HEK293 (cell line): ENCODE data around the gene TEC.

Experiments
- CTCF ChIA-PET: fragments of 350-600 bp; formaldehyde crosslinking; extraction: SDS; loops from one replicate; lab custom pipeline; 2021; ENCODE audit warnings: antibody characterized with exemption; lab: Yijun Ruan, JAX
- POLR2A ChIA-PET: fragments of 300-600 bp; formaldehyde crosslinking; extraction: SDS; loops from one replicate; lab custom pipeline; 2020; ENCODE audit warnings: antibody characterized with exemption, inconsistent platforms; lab: Yijun Ruan, JAX
- H3K27ac ChIP-seq: fragments of 200-500 bp; sonication (Bioruptor generic); 2 replicates; pipeline ENCODE4 v1.5.1; 2014; ENCODE audit warnings: low read depth, low read length, control low read depth, inconsistent platforms; ENCODE audit errors: extremely low read depth
- H3K36me3 ChIP-seq, 2 experiments: fragments of 200-500 bp in 1 of 2; sonication (Bioruptor generic) in 1 of 2; 1 replicate in 1 of 2; 2 replicates in 1 of 2; pipeline ENCODE4 v1.5.1; 2014 to 2017; ENCODE audit warnings: inconsistent platforms in 2 of 2, low read length in 2 of 2; ENCODE audit not compliant: control insufficient read depth in 2 of 2, insufficient read depth in 1 of 2
- H3K4me1 ChIP-seq: fragments of 200-500 bp; sonication (Bioruptor generic); 2 replicates; pipeline ENCODE4 v1.5.1; 2014; ENCODE audit warnings: mild to moderate bottlenecking, low read length, inconsistent platforms; ENCODE audit not compliant: control insufficient read depth, insufficient read depth
- H3K4me3 ChIP-seq: 2 replicates; pipeline ENCODE4 v1.5.1; 2011; ENCODE audit warnings: low read depth, mild to moderate bottlenecking, control low read depth, low read length, moderate library complexity
- H3K9me3 ChIP-seq: fragments of 200-500 bp; sonication (Bioruptor generic); 2 replicates; pipeline ENCODE4 v1.5.1; 2014; ENCODE audit warnings: low read depth, low read length, inconsistent platforms; ENCODE audit not compliant: control insufficient read depth, insufficient read depth
- BCL11B ChIP-seq: fragments of 450-650 bp; formaldehyde crosslinking; IDR thresholded peaks from 2 replicates; pipeline ENCODE4 v1.5.1; 2016; ENCODE audit warnings: low read depth, missing biosample characterization, missing genetic modification characterization
- GFI1B ChIP-seq: fragments of 450-650 bp; formaldehyde crosslinking; IDR thresholded peaks from 2 replicates; pipeline ENCODE4 v1.5.1; 2016; ENCODE audit warnings: missing biosample characterization, missing genetic modification characterization
- PRDM6 ChIP-seq: fragments of 450-650 bp; formaldehyde crosslinking; IDR thresholded peaks from 2 replicates; pipeline ENCODE4 v1.5.1; 2017; ENCODE audit warnings: missing biosample characterization, missing genetic modification characterization
- REPIN1 ChIP-seq: fragments of 450-650 bp; formaldehyde crosslinking; IDR thresholded peaks from 2 replicates; pipeline ENCODE4 v1.5.1; 2017; ENCODE audit warnings: missing biosample characterization, missing genetic modification characterization, low read depth
- ZBTB17 ChIP-seq: fragments of 450-650 bp; formaldehyde crosslinking; IDR thresholded peaks from 2 replicates; pipeline ENCODE4 v1.5.1; 2016; ENCODE audit warnings: missing biosample characterization, missing genetic modification characterization
- ZBTB21 ChIP-seq: fragments of 450-650 bp; formaldehyde crosslinking; IDR thresholded peaks from 2 replicates; pipeline ENCODE4 v1.5.1; 2017; ENCODE audit warnings: missing biosample characterization, missing genetic modification characterization
- ZEB2 ChIP-seq: fragments of 450-650 bp; formaldehyde crosslinking; IDR thresholded peaks from 2 replicates; pipeline ENCODE4 v1.5.1; 2016; ENCODE audit warnings: missing biosample characterization, missing genetic modification characterization
- ZFP69B ChIP-seq: fragments of 450-650 bp; formaldehyde crosslinking; IDR thresholded peaks from 2 replicates; pipeline ENCODE4 v1.5.1; 2016; ENCODE audit warnings: missing biosample characterization, missing genetic modification characterization
- ZNF10 ChIP-seq: fragments of 450-650 bp; formaldehyde crosslinking; IDR thresholded peaks from 2 replicates; pipeline ENCODE4 v1.5.1; 2017; ENCODE audit warnings: missing biosample characterization, missing genetic modification characterization
- ZNF274 ChIP-seq, 2 experiments: fragments of 200-500 bp in 1 of 2; fragments of 450-650 bp in 1 of 2; sonication (Bioruptor generic) in 1 of 2; formaldehyde crosslinking in 1 of 2; IDR thresholded peaks; 2 replicates each; pipeline versions ENCODE4 v1.5.1 to v1.6.1; 2014 to 2016; ENCODE audit warnings: borderline replicate concordance in 1 of 2, inconsistent platforms in 1 of 2, low read length in 1 of 2, missing biosample characterization in 1 of 2, missing genetic modification characterization in 1 of 2
- ZNF423 ChIP-seq: fragments of 450-650 bp; formaldehyde crosslinking; IDR thresholded peaks from 2 replicates; pipeline ENCODE4 v1.5.1; 2016; ENCODE audit warnings: missing biosample characterization, missing genetic modification characterization
- ZNF544 ChIP-seq: fragments of 450-650 bp; formaldehyde crosslinking; IDR thresholded peaks from 2 replicates; pipeline ENCODE4 v1.5.0; 2017; ENCODE audit warnings: missing biosample characterization, missing genetic modification characterization
- ZNF585B ChIP-seq: fragments of 450-650 bp; formaldehyde crosslinking; IDR thresholded peaks from 2 replicates; pipeline ENCODE4 v1.5.1; 2016; ENCODE audit warnings: missing biosample characterization, missing genetic modification characterization
- ZNF623 ChIP-seq: fragments of 450-650 bp; formaldehyde crosslinking; IDR thresholded peaks from 2 replicates; pipeline ENCODE4 v1.5.1; 2016; ENCODE audit warnings: missing biosample characterization, missing genetic modification characterization
- ZNF654 ChIP-seq: fragments of 450-650 bp; formaldehyde crosslinking; IDR thresholded peaks from 2 replicates; pipeline ENCODE4 v1.5.1; 2016; ENCODE audit warnings: low read depth, missing biosample characterization, missing genetic modification characterization
- ZSCAN16 ChIP-seq: fragments of 450-650 bp; formaldehyde crosslinking; IDR thresholded peaks from 2 replicates; pipeline ENCODE4 v1.5.1; 2016; ENCODE audit warnings: missing biosample characterization, missing genetic modification characterization

Gene TEC

DNA sequence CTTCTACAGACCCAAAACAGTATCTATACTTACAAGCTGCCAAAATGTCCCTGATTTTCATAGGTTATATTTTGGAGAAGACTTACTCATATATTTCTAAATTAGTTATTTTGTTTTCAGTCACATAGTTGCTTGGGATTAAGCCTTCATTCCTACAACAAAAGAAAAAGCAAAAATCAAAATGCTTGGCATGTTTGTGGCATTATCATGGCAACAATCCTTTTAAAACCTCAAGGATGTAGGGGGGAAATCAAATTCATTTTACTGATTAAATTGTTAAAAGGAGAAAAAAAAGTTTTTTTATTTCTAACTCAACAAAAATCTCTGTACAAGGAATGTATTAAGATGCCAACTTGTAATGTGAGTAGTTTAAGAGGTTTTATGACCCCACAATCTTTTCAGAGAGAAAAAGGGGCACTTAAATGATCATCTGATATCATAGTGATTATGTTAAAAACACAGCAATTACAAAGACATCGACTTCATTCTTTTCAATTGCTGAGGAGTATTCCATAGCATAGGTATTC lies 159.1 kb downstream of the TEC start:
- Histone ChIP-seq H3K27ac (no peak overlapping the region), H3K9me3 (no peaks in the 10 kb centered on the region), H3K36me3 (no peaks in the 10 kb centered on the region), H3K4me3 (no peak overlapping the region), H3K4me1 (no peaks in the 10 kb centered on the region)
- ChIA-PET CTCF (interaction anchor here (0.6 to 2.4 kb wide), 8 partner anchors 15 to 347 kb away, joined by 3 to 12 read pairs (median 5); no protein-coding TSS in a partner anchor), POLR2A (no interaction called here)
- TF ChIP-seq ZBTB17 (tag by site-specific recombination) (no peak), ZNF10 (no peak), PRDM6 (tag by site-specific recombination) (peak; percentile 45; the same call in 1 of the 2 replicates)

DNA sequence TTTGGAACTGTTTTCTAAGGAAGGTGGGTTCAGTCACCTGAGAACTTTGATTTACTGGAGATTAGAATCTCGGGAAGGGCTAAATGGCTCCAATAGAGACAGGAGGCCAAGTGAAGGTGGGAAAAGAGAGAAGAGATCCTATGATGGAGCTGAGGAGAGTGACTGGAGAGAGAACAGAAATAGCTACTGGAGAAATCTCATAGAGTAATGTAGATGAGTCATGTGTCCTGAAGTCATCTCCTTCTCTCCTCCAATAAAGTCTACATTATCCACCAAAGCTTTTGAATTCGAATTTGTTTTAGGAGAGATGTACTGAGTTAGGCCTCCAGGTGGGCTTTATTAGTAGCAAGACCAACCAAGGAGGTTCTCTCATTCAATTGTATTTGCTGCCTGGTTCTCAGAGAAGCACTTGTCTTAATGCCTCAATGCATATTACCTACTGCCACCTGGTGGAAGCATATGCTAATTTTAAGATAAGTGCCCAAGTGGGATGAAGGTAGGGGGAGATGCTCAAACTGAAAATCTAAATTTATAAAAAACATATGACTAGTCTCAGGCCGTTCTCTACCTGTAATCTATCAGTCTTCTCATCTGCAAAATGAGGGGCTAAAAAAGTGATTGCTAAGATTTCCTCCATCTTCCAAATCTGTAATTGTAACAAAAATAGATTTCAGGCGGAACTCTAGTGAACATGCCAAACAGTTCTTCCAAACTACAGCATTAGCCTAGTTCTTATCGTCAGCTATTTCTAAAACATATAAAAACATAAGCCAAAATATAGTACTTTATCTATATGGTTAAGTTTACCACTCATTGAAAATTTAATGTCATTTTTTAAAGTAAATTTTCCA lies 160.0 kb downstream of the TEC start:
- Histone ChIP-seq H3K4me3 (no peak overlapping the region), H3K27ac (no peak overlapping the region), H3K36me3 (no peaks in the 10 kb centered on the region), H3K4me1 (no peaks in the 10 kb centered on the region), H3K9me3 (no peaks in the 10 kb centered on the region)
- TF ChIP-seq ZNF623 (tag by site-specific recombination) (no peak), ZNF654 (peak; percentile 41), GFI1B (no peak), ZFP69B (no peak)
- POLR2A ChIA-PET, result no interaction called here
- CTCF ChIA-PET, result interaction anchor here (0.6 to 2.4 kb wide), 17 partner anchors 9 to 413 kb away, joined by 3 to 12 read pairs (median 5); no protein-coding TSS in a partner anchor

DNA sequence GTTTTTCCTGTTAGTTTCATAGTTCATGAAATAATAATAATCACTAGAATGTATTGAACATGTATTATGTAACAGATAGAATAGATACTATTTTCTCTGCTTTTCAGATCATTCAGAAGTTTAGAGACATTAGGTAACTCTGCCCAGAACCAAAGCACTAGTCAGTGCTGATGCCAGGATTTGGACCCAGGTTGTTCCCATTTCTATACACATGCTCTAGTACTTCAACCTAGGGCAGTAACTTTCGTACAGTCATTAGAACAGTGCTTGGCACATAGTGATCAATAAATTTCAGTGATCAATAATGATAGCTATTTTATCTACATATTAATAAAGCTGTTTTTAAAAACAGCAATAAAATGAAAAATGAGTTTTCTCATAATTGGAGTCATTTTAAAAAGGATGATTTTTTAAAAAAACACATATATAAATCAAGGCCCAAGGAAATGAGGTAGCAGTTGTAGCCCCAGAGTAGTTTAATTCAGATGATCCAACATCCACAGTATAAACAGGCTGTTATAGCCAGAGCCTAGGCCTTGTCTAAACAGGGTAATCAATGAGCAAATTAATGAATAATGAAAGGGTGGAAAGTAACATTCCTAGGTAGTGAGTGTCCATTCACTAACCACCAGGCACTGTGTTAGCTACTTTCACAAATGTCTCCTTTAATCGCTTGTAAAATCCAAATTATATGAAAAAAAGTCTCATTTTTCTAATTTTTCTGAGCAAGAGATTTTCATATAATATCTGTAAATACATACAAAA lies 161.1 kb downstream of the TEC start:
- no peaks in the 10 kb centered on the region for H3K4me1 ChIP-seq
- ChIA-PET POLR2A (no interaction called here), CTCF (interaction anchor here (0.7 to 2.4 kb wide), 10 partner anchors 10 to 412 kb away, joined by 3 to 12 read pairs (median 7); no protein-coding TSS in a partner anchor)
- no peak overlapping the region for H3K27ac ChIP-seq
- H3K4me3 ChIP-seq, result no peak overlapping the region
- no peak for TF ChIP-seq ZBTB21 (tag by site-specific recombination)
- no peak for TF ChIP-seq BCL11B (tag by site-specific recombination)
- no peak for TF ChIP-seq ZNF274 (IDR thresholded peaks at IDR 0.05; ENCODE audit: low read length)
- no peak for TF ChIP-seq ZNF274 (tag by site-specific recombination; IDR thresholded peaks at IDR 0.05; ENCODE audit: borderline replicate concordance)
- TF ChIP-seq ZSCAN16 (tag by site-specific recombination), result no peak
- no peak for TF ChIP-seq REPIN1 (tag by site-specific recombination)
- no peak for TF ChIP-seq ZNF423 (tag by site-specific recombination)
- no peak for TF ChIP-seq ZNF544 (tag by site-specific recombination)
- TF ChIP-seq ZEB2 (tag by site-specific recombination), result no peak
- no peak for TF ChIP-seq ZNF585B (tag by site-specific recombination)
- TF ChIP-seq, all 188 proteins: peak for 0
- Histone ChIP-seq H3K36me3 (no peaks in the 10 kb centered on the region), H3K9me3 (no peaks in the 10 kb centered on the region)
